ENCODE results near the gene UNKL.
A peak's percentile ranks its signal among the peaks of the same experiment; 100 is the strongest.

Gene UNKL

DNA sequence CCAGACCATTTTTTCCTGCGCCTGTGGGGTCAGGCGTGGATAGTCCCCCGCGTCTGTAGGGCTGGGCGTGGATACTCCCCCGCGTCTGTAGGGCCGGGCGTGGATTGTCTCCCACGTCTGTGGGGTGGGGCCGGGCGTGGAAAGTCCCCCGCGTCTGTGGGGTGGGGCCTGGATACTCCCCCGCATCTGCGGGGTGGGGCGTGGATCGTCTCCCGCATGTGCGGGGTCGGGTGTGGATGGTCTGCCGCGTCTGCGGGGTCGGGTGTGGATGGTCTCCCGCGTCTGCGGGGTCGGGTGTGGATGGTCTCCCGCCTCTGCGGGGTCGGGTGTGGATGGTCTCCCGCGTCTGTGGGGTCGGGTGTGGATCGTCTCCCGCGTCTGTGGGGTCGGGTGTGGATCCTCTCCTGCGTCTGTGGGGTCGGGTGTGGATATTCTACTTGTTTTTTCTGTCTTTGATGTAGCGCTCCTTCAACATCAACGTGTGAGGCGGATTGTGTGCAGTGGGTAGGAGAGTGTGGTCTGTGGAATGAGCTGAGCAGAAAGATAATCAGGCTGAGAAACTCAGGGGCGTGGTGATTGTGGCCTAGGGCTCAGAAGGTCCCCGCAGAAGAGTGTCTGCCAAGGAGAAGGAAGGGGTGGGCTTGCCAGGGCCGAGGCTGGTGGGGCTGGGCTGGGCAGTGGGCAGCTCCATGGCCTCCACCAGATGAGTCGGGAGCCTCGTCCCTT lies 59.5 kb downstream of the UNKL start:
- TF ChIP-seq CEBPB (IDR thresholded peaks at IDR 0.05) = no peak
- TF ChIP-seq, protein P1, sequence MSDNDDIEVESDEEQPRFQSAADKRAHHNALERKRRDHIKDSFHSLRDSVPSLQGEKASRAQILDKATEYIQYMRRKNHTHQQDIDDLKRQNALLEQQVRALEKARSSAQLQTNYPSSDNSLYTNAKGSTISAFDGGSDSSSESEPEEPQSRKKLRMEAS (IDR thresholded peaks at IDR 0.05) = no peak
- TF ChIP-seq CREB1 (IDR thresholded peaks at IDR 0.05; ENCODE audit: low read depth) = no peak
- TF ChIP-seq EGR1 (IDR thresholded peaks at IDR 0.05) = no peak
- TF ChIP-seq TCF12 (IDR thresholded peaks at IDR 0.05; ENCODE audit: low read depth) = no peak
- TF ChIP-seq, protein P2, sequence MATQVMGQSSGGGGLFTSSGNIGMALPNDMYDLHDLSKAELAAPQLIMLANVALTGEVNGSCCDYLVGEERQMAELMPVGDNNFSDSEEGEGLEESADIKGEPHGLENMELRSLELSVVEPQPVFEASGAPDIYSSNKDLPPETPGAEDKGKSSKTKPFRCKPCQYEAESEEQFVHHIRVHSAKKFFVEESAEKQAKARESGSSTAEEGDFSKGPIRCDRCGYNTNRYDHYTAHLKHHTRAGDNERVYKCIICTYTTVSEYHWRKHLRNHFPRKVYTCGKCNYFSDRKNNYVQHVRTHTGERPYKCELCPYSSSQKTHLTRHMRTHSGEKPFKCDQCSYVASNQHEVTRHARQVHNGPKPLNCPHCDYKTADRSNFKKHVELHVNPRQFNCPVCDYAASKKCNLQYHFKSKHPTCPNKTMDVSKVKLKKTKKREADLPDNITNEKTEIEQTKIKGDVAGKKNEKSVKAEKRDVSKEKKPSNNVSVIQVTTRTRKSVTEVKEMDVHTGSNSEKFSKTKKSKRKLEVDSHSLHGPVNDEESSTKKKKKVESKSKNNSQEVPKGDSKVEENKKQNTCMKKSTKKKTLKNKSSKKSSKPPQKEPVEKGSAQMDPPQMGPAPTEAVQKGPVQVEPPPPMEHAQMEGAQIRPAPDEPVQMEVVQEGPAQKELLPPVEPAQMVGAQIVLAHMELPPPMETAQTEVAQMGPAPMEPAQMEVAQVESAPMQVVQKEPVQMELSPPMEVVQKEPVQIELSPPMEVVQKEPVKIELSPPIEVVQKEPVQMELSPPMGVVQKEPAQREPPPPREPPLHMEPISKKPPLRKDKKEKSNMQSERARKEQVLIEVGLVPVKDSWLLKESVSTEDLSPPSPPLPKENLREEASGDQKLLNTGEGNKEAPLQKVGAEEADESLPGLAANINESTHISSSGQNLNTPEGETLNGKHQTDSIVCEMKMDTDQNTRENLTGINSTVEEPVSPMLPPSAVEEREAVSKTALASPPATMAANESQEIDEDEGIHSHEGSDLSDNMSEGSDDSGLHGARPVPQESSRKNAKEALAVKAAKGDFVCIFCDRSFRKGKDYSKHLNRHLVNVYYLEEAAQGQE (IDR thresholded peaks at IDR 0.05; ENCODE audit: low read depth) = no peak
- TF ChIP-seq TAF1 (IDR thresholded peaks at IDR 0.05; ENCODE audit: low read depth) = no peak
- TF ChIP-seq NFIC (IDR thresholded peaks at IDR 0.05) = no peak
- TF ChIP-seq RAD21 (IDR thresholded peaks at IDR 0.05; ENCODE audit: low read depth) = no peak
- TF ChIP-seq YY1 (IDR thresholded peaks at IDR 0.05; ENCODE audit: low read depth) = no peak
- no peak for TF ChIP-seq ZBTB7A (IDR thresholded peaks at IDR 0.05; ENCODE audit: low read depth)
- TF ChIP-seq EP300 (IDR thresholded peaks at IDR 0.05; ENCODE audit: borderline replicate concordance) = no peak
- TF ChIP-seq, protein P3, sequence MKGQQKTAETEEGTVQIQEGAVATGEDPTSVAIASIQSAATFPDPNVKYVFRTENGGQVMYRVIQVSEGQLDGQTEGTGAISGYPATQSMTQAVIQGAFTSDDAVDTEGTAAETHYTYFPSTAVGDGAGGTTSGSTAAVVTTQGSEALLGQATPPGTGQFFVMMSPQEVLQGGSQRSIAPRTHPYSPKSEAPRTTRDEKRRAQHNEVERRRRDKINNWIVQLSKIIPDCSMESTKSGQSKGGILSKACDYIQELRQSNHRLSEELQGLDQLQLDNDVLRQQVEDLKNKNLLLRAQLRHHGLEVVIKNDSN (IDR thresholded peaks at IDR 0.05) = no peak
- TF ChIP-seq FOXM1 (IDR thresholded peaks at IDR 0.05; ENCODE audit: borderline replicate concordance, low read depth) = no peak

DNA sequence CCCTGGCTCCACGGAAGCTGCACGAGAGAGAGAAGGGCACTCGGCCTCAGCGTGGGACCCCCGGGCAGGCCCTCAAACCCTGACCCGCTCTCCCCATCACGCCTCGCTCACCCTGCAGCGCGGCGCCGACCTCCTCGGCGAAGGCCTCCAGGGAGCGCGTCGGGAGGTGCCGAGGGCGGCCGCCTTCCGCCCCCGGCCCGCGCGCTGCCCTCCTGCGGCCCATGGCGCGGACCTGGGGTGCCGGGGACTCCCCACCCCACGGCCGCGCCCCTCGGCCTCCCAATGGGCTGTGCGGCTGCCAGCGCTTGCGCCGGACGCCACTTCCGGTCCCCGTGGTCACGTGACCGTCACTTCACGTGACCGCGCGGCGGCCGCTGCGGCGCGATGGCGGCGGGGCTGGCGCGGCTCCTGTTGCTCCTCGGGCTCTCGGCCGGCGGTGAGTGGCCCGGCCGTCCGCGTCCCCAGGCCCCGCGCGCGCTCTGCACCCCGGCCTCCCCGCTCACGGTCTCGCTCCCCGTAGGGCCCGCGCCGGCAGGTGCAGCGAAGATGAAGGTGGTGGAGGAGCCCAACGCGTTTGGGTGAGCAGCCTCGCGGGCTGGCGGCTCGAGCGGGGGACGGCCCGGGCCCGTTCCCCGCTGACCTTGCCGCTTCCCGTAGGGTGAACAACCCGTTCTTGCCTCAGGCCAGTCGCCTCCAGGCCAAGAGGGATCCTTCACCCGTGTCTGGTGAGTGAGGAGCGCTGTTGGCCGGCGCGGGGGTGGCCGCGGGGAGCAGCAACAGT lies 62.7 kb downstream of the UNKL start, which contains the start of the genes GNPTG and TSR3:
Gene GNPTG (plus strand): TSS at position 350 of the 781 bp plus-strand sequence. CDS start 35 bp downstream, at position 385.
Gene TSR3 (minus strand): TSS at position 297 of the 781 bp plus-strand sequence. CDS start 74 bp downstream, at position 223.
- peak; percentile 98 for TF ChIP-seq YY1 (IDR thresholded peaks at IDR 0.05; ENCODE audit: low read depth)
- peak; percentile 74 for TF ChIP-seq EP300 (IDR thresholded peaks at IDR 0.05; ENCODE audit: borderline replicate concordance)
- peak; percentile 37; the same call in 1 of the 2 replicates for TF ChIP-seq EGR1 (IDR thresholded peaks at IDR 0.05)
- peak; percentile 88; the same call in 1 of the 2 replicates for TF ChIP-seq TAF1 (IDR thresholded peaks at IDR 0.05; ENCODE audit: low read depth)
- TF ChIP-seq ZBTB7A (IDR thresholded peaks at IDR 0.05; ENCODE audit: low read depth) = peak; percentile 35; the same call in 1 of the 2 replicates
- peak; percentile 64 for TF ChIP-seq TCF12 (IDR thresholded peaks at IDR 0.05; ENCODE audit: low read depth)
- TF ChIP-seq NFIC (IDR thresholded peaks at IDR 0.05) = no peak; the same call in 1 of the 2 replicates
- TF ChIP-seq CEBPB (IDR thresholded peaks at IDR 0.05) = no peak; the same call in 1 of the 2 replicates
- TF ChIP-seq, protein P2 (IDR thresholded peaks at IDR 0.05; ENCODE audit: low read depth) = no peak
- no peak for TF ChIP-seq CREB1 (IDR thresholded peaks at IDR 0.05; ENCODE audit: low read depth)
- TF ChIP-seq FOXM1 (IDR thresholded peaks at IDR 0.05; ENCODE audit: borderline replicate concordance, low read depth) = no peak
- TF ChIP-seq RAD21 (IDR thresholded peaks at IDR 0.05; ENCODE audit: low read depth) = no peak
- TF ChIP-seq TEAD4 (IDR thresholded peaks at IDR 0.05) = no peak
- TF ChIP-seq, protein P3 (IDR thresholded peaks at IDR 0.05) = peak; percentile 98
- TF ChIP-seq, protein P1 (IDR thresholded peaks at IDR 0.05) = peak; percentile 49; the same call in 1 of the 2 replicates

DNA sequence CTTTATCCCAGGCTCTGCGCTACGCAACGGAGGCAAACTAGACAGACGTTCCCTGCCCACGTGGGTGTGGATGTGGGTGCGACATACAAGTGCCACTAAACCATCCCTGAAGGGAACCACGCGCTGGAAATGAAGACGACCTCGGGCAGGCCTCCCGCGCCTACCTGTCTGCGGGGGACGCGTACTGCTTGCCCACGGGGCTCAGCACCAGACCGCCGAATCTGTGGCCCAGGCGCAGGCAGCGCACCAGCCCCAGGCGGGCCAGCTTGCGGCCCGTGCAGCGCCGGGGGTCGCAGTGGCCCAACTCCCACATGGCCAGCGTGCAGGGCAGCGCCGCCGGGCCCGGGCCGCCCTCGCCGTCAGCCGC lies 63.3 kb downstream of the UNKL start:
- TF ChIP-seq, protein P1 (IDR thresholded peaks at IDR 0.05) = peak; percentile 38; the same call in 1 of the 2 replicates
- TF ChIP-seq CREB1 (IDR thresholded peaks at IDR 0.05; ENCODE audit: low read depth) = no peak

DNA sequence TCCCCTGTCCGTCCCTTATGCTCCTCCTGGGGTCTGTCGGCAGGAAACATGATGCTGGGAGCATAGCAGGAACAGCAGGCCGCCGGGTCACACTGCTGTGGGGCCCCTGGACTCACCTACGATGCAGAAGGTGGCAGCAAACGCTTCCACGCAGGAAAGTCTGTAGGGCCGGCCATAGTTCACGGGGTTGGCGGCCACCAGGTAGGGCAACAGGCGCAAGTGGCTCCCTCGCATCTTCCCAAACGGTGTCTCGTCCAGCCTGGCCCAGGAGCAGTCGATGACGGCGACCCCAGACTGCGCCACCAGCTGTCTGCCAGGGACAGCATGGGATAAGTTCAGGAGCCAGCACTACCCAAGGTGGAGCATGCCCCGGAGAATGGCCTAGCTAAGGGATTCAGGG lies 63.8 kb downstream of the UNKL start:
- TF ChIP-seq ZBTB7A (IDR thresholded peaks at IDR 0.05; ENCODE audit: low read depth) (no peak), TCF12 (IDR thresholded peaks at IDR 0.05; ENCODE audit: low read depth) (no peak), EP300 (IDR thresholded peaks at IDR 0.05; ENCODE audit: borderline replicate concordance) (no peak)

DNA sequence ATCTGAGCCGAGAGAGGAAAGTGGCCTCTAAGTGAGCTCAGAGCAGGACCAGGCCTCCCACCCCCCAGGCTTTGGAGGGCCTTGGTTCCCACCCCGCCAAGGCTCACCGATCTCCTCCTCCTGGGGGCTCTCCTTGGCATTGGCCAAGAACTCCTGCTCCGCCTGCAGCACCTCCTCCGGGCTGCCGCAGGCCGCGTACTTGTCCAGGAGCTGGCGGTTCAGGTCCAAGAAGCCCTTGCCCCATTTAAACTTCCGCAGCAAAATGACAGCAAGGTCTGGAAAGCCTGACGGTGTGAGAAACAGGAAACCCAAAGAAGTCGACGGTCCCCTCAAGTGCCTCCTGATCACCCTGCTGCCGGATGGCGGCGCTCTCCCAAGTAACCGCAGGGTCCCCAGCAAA lies 64.6 kb downstream of the UNKL start:
- no peak for TF ChIP-seq TCF12 (IDR thresholded peaks at IDR 0.05; ENCODE audit: low read depth)

Data from Ishikawa (cell line).